H9 (cell line): ENCODE data around the gene B4GALNT1. TPM values are rescaled to one million over a fixed set of nuclear protein-coding genes. Genes with fewer than 3 reads are reported as not detected.

Experiments used
- DNase-seq: peaks from one replicate; pipeline ENCODE4 v3.0.0-alpha.2; 2017
- H2AFZ ChIP-seq: one replicate; pipeline ENCODE4 v1.6.1; 2013; ENCODE audit warnings: mild to moderate bottlenecking, low read length, control low read depth, moderate library complexity
- H2AK5ac ChIP-seq: 2 replicates; pipeline ENCODE4 v1.6.1; 2013; ENCODE audit warnings: low read length, control low read depth, mixed read lengths; ENCODE audit not compliant: insufficient read length
- H2BK120ac ChIP-seq: one replicate; pipeline ENCODE4 v1.6.1; 2013; ENCODE audit warnings: low read depth, mild to moderate bottlenecking, low read length, control low read depth, inconsistent platforms; ENCODE audit not compliant: poor library complexity, severe bottlenecking
- H2BK12ac ChIP-seq: 2 replicates; pipeline ENCODE4 v1.6.1; 2013; ENCODE audit warnings: low read length, control low read depth, mixed read lengths, low read depth; ENCODE audit not compliant: insufficient read length
- H2BK15ac ChIP-seq: 2 replicates; pipeline ENCODE4 v1.6.1; 2013; ENCODE audit warnings: low read depth, low read length, control low read depth
- H2BK20ac ChIP-seq: one replicate; pipeline ENCODE4 v1.6.1; 2013; ENCODE audit warnings: low read depth, mild to moderate bottlenecking, low read length, control low read depth, inconsistent platforms; ENCODE audit not compliant: poor library complexity, severe bottlenecking
- H2BK5ac ChIP-seq: 2 replicates; pipeline ENCODE4 v1.6.1; 2013; ENCODE audit warnings: low read length, control low read depth, mixed read lengths; ENCODE audit not compliant: insufficient read length
- H3K14ac ChIP-seq: 2 replicates; pipeline ENCODE4 v1.6.1; 2013; ENCODE audit warnings: low read length, control low read depth; ENCODE audit not compliant: insufficient read depth
- H3K18ac ChIP-seq: 2 replicates; pipeline ENCODE4 v1.6.1; 2013; ENCODE audit warnings: low read depth, mild to moderate bottlenecking, mixed read lengths, low read length, control low read depth; ENCODE audit not compliant: insufficient read length
- H3K23ac ChIP-seq: 2 replicates; pipeline ENCODE4 v1.6.1; 2013; ENCODE audit warnings: low read length, control low read depth, mixed read lengths, low read depth; ENCODE audit not compliant: insufficient read length
- H3K23me2 ChIP-seq: 2 replicates; pipeline ENCODE4 v1.6.1; 2013; ENCODE audit warnings: low read depth, mild to moderate bottlenecking, mixed read lengths, low read length, control low read depth; ENCODE audit not compliant: insufficient read length, poor library complexity, severe bottlenecking
- H3K27ac ChIP-seq: 2 replicates; pipeline ENCODE4 v1.5.1; 2013; ENCODE audit warnings: low read length, control low read depth, mixed read lengths, low read depth; ENCODE audit not compliant: insufficient read length
- H3K27me3 ChIP-seq: 2 replicates; pipeline ENCODE4 v1.6.1; 2013; ENCODE audit warnings: low read length, control low read depth, inconsistent platforms; ENCODE audit not compliant: insufficient read depth
- H3K4ac ChIP-seq: 2 replicates; pipeline ENCODE4 v1.6.1; 2013; ENCODE audit warnings: low read depth, mild to moderate bottlenecking, control low read depth, inconsistent platforms, low read length, moderate library complexity
- H3K4me1 ChIP-seq: 2 replicates; pipeline ENCODE4 v1.6.1; 2013; ENCODE audit warnings: low read length, control low read depth, inconsistent platforms; ENCODE audit not compliant: insufficient read depth
- H3K4me2 ChIP-seq: 2 replicates; pipeline ENCODE4 v1.6.1; 2013; ENCODE audit warnings: low read length, control low read depth, mixed read lengths; ENCODE audit not compliant: insufficient read length, insufficient read depth
- H3K56ac ChIP-seq: 2 replicates; pipeline ENCODE4 v1.6.1; 2013; ENCODE audit warnings: low read depth, mild to moderate bottlenecking, mixed read lengths, low read length, control low read depth; ENCODE audit not compliant: insufficient read length
- H3K79me1 ChIP-seq: 2 replicates; pipeline ENCODE4 v1.6.1; 2013; ENCODE audit warnings: low read depth, mild to moderate bottlenecking, moderate library complexity, low read length, control low read depth, inconsistent platforms; ENCODE audit not compliant: insufficient read depth, poor library complexity, severe bottlenecking
- H3K79me2 ChIP-seq: 2 replicates; pipeline ENCODE4 v1.6.1; 2013; ENCODE audit warnings: low read length, control low read depth, inconsistent platforms; ENCODE audit not compliant: insufficient read depth
- H3K9ac ChIP-seq: 2 replicates; pipeline ENCODE4 v1.6.1; 2013; ENCODE audit warnings: low read length, control low read depth, mixed read lengths; ENCODE audit not compliant: insufficient read length; ENCODE audit errors: extremely low read depth
- H3K9me3 ChIP-seq: one replicate; pipeline ENCODE4 v1.6.1; 2013; ENCODE audit warnings: low read depth, low read length, inconsistent platforms; ENCODE audit not compliant: control insufficient read depth
- H3T11ph ChIP-seq: one replicate; pipeline ENCODE4 v1.6.1; 2013; ENCODE audit warnings: mild to moderate bottlenecking, low read length, control low read depth, inconsistent platforms
- H4K20me1 ChIP-seq: one replicate; pipeline ENCODE4 v1.6.1; 2013; ENCODE audit not compliant: control insufficient read depth, insufficient read length, insufficient read depth
- H4K5ac ChIP-seq: 2 replicates; pipeline ENCODE4 v1.6.1; 2013; ENCODE audit warnings: low read depth, mild to moderate bottlenecking, mixed read lengths, low read length, control low read depth; ENCODE audit not compliant: insufficient read length
- H4K8ac ChIP-seq: replicated peaks from 2 replicates; pipeline ENCODE4 v1.6.1; 2013; ENCODE audit warnings: low read length, control low read depth, mixed read lengths, low read depth; ENCODE audit not compliant: insufficient read length
- H4K91ac ChIP-seq: 2 replicates; pipeline ENCODE4 v1.6.1; 2013; ENCODE audit warnings: low read depth, mild to moderate bottlenecking, moderate library complexity, mixed read lengths, low read length, control low read depth; ENCODE audit not compliant: insufficient read length
- H3K27ac Mint-ChIP-seq, 3 experiments: 2 replicates in 2 of 3; 3 replicates in 1 of 3; pipeline ENCODE4 v1.8.0; 2020 to 2021; ENCODE audit warnings: mixed read lengths in 3 of 3, mild to moderate bottlenecking in 1 of 3, moderate library complexity in 1 of 3
- H3K27me3 Mint-ChIP-seq: 2 replicates; pipeline ENCODE4 v1.8.0; 2021; ENCODE audit warnings: low read depth, mild to moderate bottlenecking, moderate library complexity, mixed read lengths
- H3K36me3 Mint-ChIP-seq, 3 experiments: 2 replicates in 2 of 3; 3 replicates in 1 of 3; pipeline ENCODE4 v1.8.0; 2020 to 2021; ENCODE audit warnings: low read depth in 3 of 3, mixed read lengths in 3 of 3; ENCODE audit not compliant: insufficient read depth in 1 of 3
- H3K4me1 Mint-ChIP-seq, 2 experiments: 2 replicates each; pipeline ENCODE4 v1.8.0; 2020; ENCODE audit warnings: mixed read lengths in 2 of 2
- H3K4me3 Mint-ChIP-seq, 2 experiments: 2 replicates in 1 of 2; 3 replicates in 1 of 2; pipeline ENCODE4 v1.8.0; 2020 to 2021; ENCODE audit warnings: mild to moderate bottlenecking in 2 of 2, mixed read lengths in 2 of 2, moderate library complexity in 1 of 2
- H3K9me3 Mint-ChIP-seq, 2 experiments: 2 replicates in 1 of 2; 3 replicates in 1 of 2; pipeline ENCODE4 v1.8.0; 2020; ENCODE audit warnings: mild to moderate bottlenecking in 2 of 2, mixed read lengths in 2 of 2, moderate library complexity in 1 of 2
- CTCF ChIP-seq: fragments of 200-600 bp; sonication (generic); conservative IDR thresholded peaks from 3 replicates; pipeline ENCODE4 v1.8.0; 2021; ENCODE audit warnings: antibody characterized with exemption, mild to moderate bottlenecking
- WGBS: extraction: QIAGEN DNeasy Blood & Tissue Kit; methylation state at CpG from one replicate; pipeline ENCODE4 v1.1.7; 2013; ENCODE audit warnings: missing lambda C conversion rate, low lambda C conversion rate, mixed read lengths; ENCODE audit not compliant: insufficient read length; ENCODE audit errors: extremely low coverage; 5-methylcytosine and 5-hydroxymethylcytosine counted together
- total RNA-seq: library from RNA; stranded (reverse); gene quantifications from 2 replicates; pipeline ENCODE4 v1.2.1, GENCODE V29; 2021

The B4GALNT1 gene
- total RNA-seq, 1 experiment from 2014 or later: 2.3 TPM

- Histone ChIP-seq H3K79me1 (no peaks in the 10 kb centered on the region), H3T11ph (no peak overlapping the region), H3K27me3 (peaks cover 50% of the 10 kb centered on the region), H2BK5ac (no peak overlapping the region), H4K8ac (no peak overlapping the region), H4K20me1 (peaks cover 3% of the 10 kb centered on the region), H3K27ac (no peak overlapping the region), H2BK15ac (no peak overlapping the region), H3K9me3 (no peaks in the 10 kb centered on the region), H4K91ac (no peak overlapping the region), H3K4ac (no peak overlapping the region), H3K23ac (no peak overlapping the region), H3K56ac (no peak overlapping the region), H3K14ac (no peak overlapping the region), H3K18ac (no peak overlapping the region), H3K23me2 (peaks cover 23% of the 10 kb centered on the region), H3K4me2 (peak overlapping the region; percentile 69), H2BK20ac (no peak overlapping the region), H2AK5ac (no peak overlapping the region), H3K9ac (no peak overlapping the region), H3K79me2 (no peaks in the 10 kb centered on the region), H4K5ac (no peak overlapping the region), H2AFZ (no peak overlapping the region), H3K4me1 (no peaks in the 10 kb centered on the region; the same call in 1 of the 2 replicates), H2BK120ac (no peak overlapping the region), H2BK12ac (no peak overlapping the region)
- no peaks in the 10 kb centered on the region for H3K9me3 Mint-ChIP-seq
- WGBS: no CpG with 5 or more reads among the region's 67 CpGs
- H3K4me1 Mint-ChIP-seq: peaks cover 12 to 27% of the 10 kb centered on the region in 2 experiments
- peaks cover 76% of the 10 kb centered on the region for H3K27me3 Mint-ChIP-seq
- peak; percentile 64 for DNase-seq
- peak overlapping the region; percentile 66 to 87 for H3K4me3 Mint-ChIP-seq
- H3K36me3 Mint-ChIP-seq: no peaks in the 10 kb centered on the region
- TF ChIP-seq CTCF: no peak
- no peak overlapping the region for H3K27ac Mint-ChIP-seq
Observed at GRCh38 chr12:57632073-57632957, 686 bp downstream of the B4GALNT1 start.
